Breast epithelium (tissue), 4 donors: Measurements from ENCODE around the gene IGF2BP2. TPM values are rescaled to one million over a fixed set of nuclear protein-coding genes. Genes with fewer than 3 reads are reported as not detected.

Experiments
- DNase-seq, 2 donors: peaks; one replicate each; pipeline ENCODE4 v3.0.0-alpha.2; 2019; ENCODE audit warnings: low spot score in 2 of 2
- H3K27ac ChIP-seq, 2 donors: fragments of 200-600 bp; sonication (generic) in 1 of 2; one replicate each; pipeline ENCODE4 v1.5.1; 2016 to 2019; ENCODE audit warnings: mild to moderate bottlenecking in 1 of 2
- H3K27me3 ChIP-seq, 2 donors: fragments of 200-600 bp; sonication (generic) in 1 of 2; one replicate each; pipeline versions ENCODE4 v1.5.1 to v1.6.0; 2017 to 2019; ENCODE audit warnings: control low read depth in 1 of 2, mild to moderate bottlenecking in 1 of 2
- H3K36me3 ChIP-seq: fragments of 200-600 bp; one replicate; pipeline ENCODE4 v1.5.1; 2019
- H3K4me1 ChIP-seq, 2 donors: fragments of 200-600 bp; sonication (generic); one replicate each; pipeline ENCODE4 v1.5.1; 2016 to 2019; ENCODE audit warnings: control low read depth in 1 of 2
- H3K4me3 ChIP-seq, 3 donors: fragments of 200-600 bp; sonication (generic); 1 replicate in 2 of 3; 2 replicates in 1 of 3; pipeline ENCODE4 v1.5.1; 2016 to 2019; ENCODE audit warnings: mild to moderate bottlenecking in 3 of 3, moderate library complexity in 2 of 3
- H3K9me3 ChIP-seq, 2 donors: fragments of 200-600 bp; sonication (generic) in 1 of 2; one replicate each; pipeline ENCODE4 v1.5.1; 2016 to 2019; ENCODE audit warnings: control low read depth in 1 of 2
- CTCF ChIP-seq, 3 donors: fragments of 450-650 bp; IDR thresholded peaks; one replicate each; pipeline ENCODE4 v1.5.1; 2016 to 2017; ENCODE audit warnings: antibody characterized with exemption in 3 of 3, mild to moderate bottlenecking in 3 of 3, moderate library complexity in 3 of 3
- POLR2A ChIP-seq: fragments of 450-650 bp; IDR thresholded peaks from one replicate; pipeline ENCODE4 v1.6.1; 2016; ENCODE audit warnings: antibody characterized with exemption, mild to moderate bottlenecking, moderate library complexity
- POLR2AphosphoS5 ChIP-seq, 3 donors: sonication (generic); formaldehyde crosslinking; IDR thresholded peaks; one replicate each; pipeline ENCODE4 v1.6.1; 2017; ENCODE audit warnings: antibody characterized with exemption in 3 of 3
- intact Hi-C: fragments of 100-400 bp; cut with DNase I; formaldehyde crosslinking; loops from one replicate; pipeline ENCODE4 v1.15.1; 2023; ENCODE audit warnings: low total_unique reads
- total RNA-seq, 3 donors: library from RNA; depleted of rRNA; stranded (reverse); fragments of >200 nt; gene quantifications; one replicate each; pipeline ENCODE4 v1.1.0, GENCODE V29; 2016

The IGF2BP2 gene
- total RNA-seq, 3 donors from 2014 or later = 4.9 to 27.5 (median 23.8) TPM

GRCh38 chr3:185658504-185658912, 166.3 kb downstream of the IGF2BP2 start:
- Histone ChIP-seq H3K27me3 (no peaks in the 10 kb centered on the region), H3K27ac (peak overlapping the region; percentile 66 to 83), H3K4me3 (no peak overlapping the region), H3K4me1 (no peaks in the 10 kb centered on the region), H3K36me3 (no peaks in the 10 kb centered on the region), H3K9me3 (no peaks in the 10 kb centered on the region)
- intact Hi-C loops = no loop called here
- DNase-seq = peak in 1 of 2 donors; percentile 55
- peak; percentile 39 to 82 (median 82) for TF ChIP-seq POLR2AphosphoS5 (IDR thresholded peaks at IDR 0.05)
- TF ChIP-seq POLR2A = no peak

GRCh38 chr3:185657691-185658503, 166.9 kb downstream of the IGF2BP2 start:
- Histone ChIP-seq H3K4me3 (no peak overlapping the region), H3K27ac (peak overlapping the region; percentile 66 to 83), H3K9me3 (no peaks in the 10 kb centered on the region), H3K36me3 (no peaks in the 10 kb centered on the region), H3K27me3 (no peaks in the 10 kb centered on the region), H3K4me1 (no peaks in the 10 kb centered on the region)
- intact Hi-C loops = no loop called here
- DNase-seq = no peak
- no peak for TF ChIP-seq CTCF (IDR thresholded peaks at IDR 0.05)
- TF ChIP-seq POLR2A = no peak
- TF ChIP-seq POLR2AphosphoS5 (IDR thresholded peaks at IDR 0.05) = no peak

- Histone ChIP-seq H3K36me3 (no peaks in the 10 kb centered on the region), H3K27me3 (no peaks in the 10 kb centered on the region), H3K4me1 (no peaks in the 10 kb centered on the region), H3K27ac (peak overlapping the region; percentile 66 to 83), H3K9me3 (no peaks in the 10 kb centered on the region), H3K4me3 (no peak overlapping the region)
- TF ChIP-seq CTCF (IDR thresholded peaks at IDR 0.05) (no peak), POLR2AphosphoS5 (IDR thresholded peaks at IDR 0.05) (no peak), POLR2A (no peak)
- intact Hi-C loops = no loop called here
- no peak for DNase-seq
Observed at GRCh38 chr3:185657211-185657610, 167.6 kb downstream of the IGF2BP2 start.

GRCh38 chr3:185656321-185656840, 168.5 kb downstream of the IGF2BP2 start:
- H3K9me3 ChIP-seq = no peaks in the 10 kb centered on the region
- H3K4me3 ChIP-seq = no peak overlapping the region
- H3K27me3 ChIP-seq = no peaks in the 10 kb centered on the region
- intact Hi-C loops = no loop called here
- H3K27ac ChIP-seq = peak overlapping the region; percentile 69 to 83
- no peaks in the 10 kb centered on the region for H3K36me3 ChIP-seq
- no peak for DNase-seq
- TF ChIP-seq POLR2A (no peak), POLR2AphosphoS5 (IDR thresholded peaks at IDR 0.05) (peak; percentile 26 to 77 (median 56)), CTCF (IDR thresholded peaks at IDR 0.05) (no peak)
- H3K4me1 ChIP-seq = no peaks in the 10 kb centered on the region

- Histone ChIP-seq H3K36me3 (no peaks in the 10 kb centered on the region), H3K4me1 (no peaks in the 10 kb centered on the region), H3K9me3 (no peaks in the 10 kb centered on the region), H3K27ac (peak overlapping the region; percentile 69 to 81), H3K4me3 (no peak overlapping the region), H3K27me3 (no peaks in the 10 kb centered on the region)
- intact Hi-C loops = no loop called here
- no peak for DNase-seq
- TF ChIP-seq CTCF (IDR thresholded peaks at IDR 0.05) (no peak), POLR2A (no peak), POLR2AphosphoS5 (IDR thresholded peaks at IDR 0.05) (no peak)
Observed at GRCh38 chr3:185655426-185656320, 169.2 kb downstream of the IGF2BP2 start.
